GM21717 (cell line): ENCODE data around the gene KIAA0753.

Source experiments
- ATAC-seq: cut with Tn5 transposase; IDR thresholded peaks from one replicate; pipeline ENCODE4 v1.9.1; 2021; ENCODE audit warnings: mild to moderate bottlenecking, moderate library complexity; ENCODE audit not compliant: unreplicated experiment

KIAA0753 gene

DNA sequence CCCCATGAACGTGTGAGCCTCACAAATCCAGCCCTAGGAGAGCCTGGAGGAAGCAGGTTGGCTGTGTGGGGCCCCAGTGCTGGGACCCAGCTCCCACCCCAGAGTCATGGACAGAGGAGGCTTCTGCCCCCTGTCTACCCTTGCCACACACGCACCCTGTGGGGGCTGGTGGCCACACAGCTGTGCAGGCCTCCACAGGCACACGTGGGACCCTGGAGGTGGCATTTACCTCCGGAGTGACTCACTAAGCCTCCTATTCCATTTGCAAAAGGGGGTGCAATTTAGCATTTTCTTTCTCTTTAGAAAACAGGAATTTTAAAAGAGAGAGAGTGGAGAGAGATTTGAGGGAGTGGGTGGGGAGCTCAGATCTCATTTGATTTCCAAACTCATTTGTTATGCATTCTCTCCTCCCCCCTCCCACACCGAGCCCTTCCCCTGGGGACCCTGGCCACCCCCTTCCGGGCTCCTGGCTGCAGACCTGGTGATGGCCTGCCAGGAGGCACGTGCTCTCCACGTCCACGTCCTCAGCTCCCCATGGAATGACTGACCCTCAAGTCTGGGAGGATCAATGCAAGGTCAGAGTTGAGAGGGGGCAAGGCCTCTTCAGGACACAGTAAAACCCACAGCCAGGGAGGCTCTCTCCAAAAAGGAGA, 91.0 kb downstream of the KIAA0753 start:
- no peak for ATAC-seq

DNA sequence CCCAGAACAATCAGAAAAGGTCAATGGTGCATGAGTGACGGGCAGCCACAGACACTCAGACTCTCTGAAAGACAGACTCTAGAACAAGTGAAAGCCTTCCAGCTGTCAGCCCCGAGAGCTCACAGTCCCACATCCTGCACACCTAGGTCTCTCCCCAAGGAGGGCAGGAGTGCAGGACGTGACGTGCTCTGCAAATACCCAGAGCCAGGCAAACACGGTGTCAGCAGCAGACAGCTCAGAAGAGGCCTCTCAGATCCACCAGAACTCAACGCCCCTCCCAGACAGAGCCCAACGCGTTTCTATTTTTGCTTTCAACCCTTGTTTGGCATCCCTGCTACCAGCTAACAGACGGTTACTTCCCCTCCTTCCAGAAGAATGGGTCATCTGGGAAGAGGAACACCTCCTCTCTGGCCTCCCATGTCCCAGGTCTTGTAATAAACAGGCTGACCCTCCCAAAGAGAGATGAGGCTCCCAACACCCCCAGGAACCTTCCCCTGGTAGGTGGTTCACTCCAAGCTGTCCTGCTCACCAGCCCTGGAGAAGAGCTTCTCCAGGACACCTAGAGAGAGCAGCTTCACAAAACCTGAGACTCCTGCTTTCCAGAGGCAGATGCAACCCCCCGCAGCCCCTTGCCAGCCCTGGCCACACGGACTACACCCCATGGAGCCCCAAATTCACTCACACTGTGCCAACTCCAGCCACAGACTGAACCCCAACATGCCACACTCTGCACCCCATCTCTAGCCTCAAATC, 91.8 kb downstream of the KIAA0753 start:
- no peak for ATAC-seq

DNA sequence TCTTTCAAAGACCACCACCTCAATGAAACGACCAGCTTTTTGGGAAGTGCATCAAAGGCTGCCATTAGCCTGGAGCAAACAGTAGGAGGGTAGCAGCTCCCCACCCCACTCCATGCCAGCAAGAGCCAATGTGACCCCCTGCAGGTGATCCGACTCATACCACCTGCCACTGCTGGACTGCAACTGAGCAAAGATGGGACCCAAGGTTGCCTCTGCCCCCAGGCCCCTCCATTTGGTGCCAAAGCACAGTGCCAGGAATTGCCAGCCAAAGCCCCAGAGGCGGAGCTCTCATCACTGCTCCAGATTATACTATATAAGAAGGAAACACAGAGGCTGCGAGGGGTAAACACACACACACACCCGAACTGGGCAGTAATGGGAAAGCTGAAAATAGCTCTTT, 92.5 kb downstream of the KIAA0753 start:
- no peak for ATAC-seq

DNA sequence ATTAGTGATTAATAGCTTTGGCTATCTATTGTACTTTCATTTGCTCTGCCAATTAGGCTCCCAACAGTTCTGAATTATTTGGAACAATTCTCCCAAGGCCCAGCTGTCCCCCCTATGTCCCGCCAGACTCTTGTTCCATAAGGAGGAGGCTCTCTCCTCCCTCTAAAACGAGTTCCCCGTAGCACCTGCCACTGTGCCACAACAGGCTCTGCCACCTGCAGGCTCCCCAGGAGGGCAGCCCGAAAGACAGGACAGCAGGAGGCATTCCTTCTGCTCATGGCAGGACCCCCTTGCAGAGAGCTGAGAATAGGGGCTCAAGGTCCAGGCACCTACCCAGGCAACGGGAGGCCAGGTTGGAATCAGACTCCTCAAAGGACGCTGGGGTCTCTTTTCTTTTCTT, 93.2 kb downstream of the KIAA0753 start:
- no peak for ATAC-seq

DNA sequence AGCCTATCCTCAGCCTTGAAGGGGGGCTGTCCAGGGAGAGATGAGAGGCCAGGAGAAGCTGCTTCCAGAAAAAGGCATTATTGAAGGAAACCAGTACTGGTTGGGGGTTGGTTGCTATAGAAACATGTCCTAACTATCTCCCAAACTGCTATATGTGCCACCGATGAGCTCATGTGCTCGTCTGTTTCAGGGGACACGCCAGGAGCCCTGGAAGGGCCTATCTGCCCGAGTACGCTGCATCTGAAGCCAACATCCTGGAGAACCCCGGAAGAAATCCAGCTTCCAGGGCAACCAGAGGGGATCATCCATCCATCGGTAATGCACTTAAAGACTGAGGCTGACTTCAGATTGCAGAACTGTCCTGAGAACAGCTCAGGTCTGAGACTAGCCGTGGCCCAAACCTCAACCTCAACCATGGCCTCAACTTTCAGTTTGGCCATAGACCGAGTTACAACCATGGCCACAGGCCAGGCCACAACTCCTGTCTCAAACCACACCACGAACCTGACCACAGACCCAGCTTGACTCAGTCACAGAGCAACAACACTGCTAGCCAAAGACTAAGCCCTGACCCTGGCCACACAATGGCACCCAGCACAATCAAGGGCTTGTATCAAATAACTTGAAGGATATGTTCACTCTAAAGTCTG, 94.3 kb downstream of the KIAA0753 start:
- no peak for ATAC-seq

DNA sequence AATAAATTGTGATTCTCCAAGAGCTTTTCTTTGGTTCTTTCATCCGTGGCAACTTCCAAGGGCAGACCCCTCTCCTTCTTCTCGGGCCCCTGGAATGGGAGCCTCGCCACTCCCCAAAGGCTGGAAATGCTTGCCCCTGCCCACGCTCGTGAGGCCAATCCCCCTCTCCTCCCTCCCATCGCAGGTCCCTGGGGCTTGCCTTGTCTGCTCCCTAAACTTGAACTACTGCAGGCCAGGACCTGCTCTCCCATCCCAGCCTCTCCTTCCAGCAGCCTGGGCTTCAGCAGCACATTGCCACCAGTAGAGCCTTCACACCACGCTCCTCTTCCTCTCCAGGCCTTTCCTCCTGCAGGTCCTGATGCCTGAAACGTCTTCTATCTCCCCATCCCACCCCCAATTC, 95.2 kb downstream of the KIAA0753 start:
- no peak for ATAC-seq

DNA sequence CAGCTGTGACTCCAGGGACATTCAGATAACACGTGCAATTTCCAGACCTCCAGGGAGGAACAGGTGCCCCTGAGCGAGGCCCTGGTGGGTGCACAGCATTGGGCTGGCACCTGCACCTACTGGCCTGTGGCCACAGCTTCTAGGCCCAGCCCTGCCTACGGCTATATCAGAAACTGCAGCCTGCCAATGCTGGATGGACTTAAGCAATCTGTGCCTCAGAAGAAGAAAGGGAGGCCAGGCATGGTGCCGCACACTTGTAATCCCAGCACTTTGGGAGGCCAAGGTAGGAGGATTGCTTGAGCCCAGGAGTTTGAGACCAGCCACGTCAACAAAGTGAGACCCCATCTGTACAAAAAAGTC, 96.5 kb downstream of the KIAA0753 start:
- ATAC-seq: no peak

DNA sequence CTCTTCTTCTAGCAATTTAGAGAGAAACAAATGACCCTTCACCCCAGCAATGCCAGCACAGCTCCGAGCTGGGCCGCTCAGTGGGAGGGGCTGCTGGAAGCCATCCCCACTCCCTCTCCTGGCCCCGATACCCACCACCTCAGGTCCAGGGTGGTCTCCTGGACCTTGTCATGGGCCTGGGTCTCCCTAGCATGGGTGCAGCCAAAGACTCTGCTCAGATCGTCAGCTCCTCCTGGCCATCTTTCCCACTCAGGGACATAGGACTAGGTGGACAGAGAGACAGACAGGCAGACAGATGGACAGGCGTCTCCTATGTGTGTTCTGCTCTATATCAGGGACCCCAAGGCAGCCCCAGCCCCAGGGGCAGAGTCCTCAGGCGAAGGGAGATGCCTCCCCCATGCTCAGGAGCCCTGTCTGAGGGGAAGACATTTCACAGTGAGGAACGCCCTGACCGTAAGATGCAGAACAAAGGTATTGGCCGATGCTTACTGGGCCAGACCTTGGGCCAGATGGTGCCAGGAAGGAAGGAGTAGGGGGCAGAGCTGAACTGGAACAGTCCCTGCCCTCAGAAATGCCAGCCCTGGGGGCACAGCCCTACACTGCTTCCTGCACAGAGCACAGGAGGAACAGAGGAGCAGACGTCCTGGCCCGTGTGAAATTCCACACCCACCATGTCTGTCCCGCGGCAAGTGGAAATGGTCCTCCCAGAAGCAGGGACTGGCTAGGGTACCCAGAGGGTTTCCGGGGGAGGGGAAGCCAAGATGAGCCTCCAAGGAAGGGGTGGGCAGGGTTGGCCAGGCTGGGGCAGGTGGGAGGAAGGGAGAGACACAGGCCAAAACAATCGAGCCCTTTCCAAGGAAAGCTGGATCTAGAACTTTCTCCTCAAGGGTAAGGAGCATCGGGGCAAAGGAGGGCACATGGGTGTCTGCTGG, 97.2 kb downstream of the KIAA0753 start:
- no peak for ATAC-seq

DNA sequence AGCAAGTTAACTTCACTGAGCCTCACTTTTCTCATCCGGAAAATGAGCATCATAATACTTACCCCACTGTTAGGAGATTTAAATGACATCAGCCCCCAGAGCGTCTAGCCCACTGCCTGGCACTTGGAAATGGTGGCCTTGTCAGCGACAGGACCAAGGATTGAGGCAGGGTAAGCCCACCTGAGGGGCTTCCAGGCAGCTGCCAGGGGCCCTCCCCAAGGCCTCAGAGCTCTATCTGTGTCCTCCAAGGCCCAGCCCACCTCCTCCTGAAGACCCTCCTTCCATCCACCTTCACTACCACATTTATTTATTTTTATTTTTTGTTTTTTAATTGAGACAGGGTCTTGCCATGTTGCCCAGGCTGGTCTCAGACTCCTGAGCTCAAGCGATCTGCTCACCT, 97.9 kb downstream of the KIAA0753 start:
- no peak for ATAC-seq

DNA sequence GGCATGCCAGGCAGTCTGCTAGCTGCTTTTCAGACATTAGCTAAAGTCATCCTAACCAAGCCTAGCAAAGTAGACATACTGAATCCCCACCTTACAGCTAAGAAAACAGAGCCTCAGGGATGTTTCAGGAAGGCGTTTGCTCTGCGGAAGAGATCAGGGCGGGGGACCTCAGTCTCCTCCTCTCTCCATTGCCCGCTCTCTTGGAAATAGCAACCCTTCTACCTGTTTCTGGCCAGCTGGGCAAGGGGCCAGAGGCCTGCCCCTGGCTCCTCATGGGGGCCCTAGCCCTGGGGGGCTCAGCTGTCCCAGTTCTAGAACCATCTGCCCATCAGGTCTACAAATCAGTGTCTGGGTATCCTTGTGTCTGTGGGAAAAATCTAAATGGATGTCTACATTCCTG, 98.6 kb downstream of the KIAA0753 start:
- ATAC-seq: no peak

DNA sequence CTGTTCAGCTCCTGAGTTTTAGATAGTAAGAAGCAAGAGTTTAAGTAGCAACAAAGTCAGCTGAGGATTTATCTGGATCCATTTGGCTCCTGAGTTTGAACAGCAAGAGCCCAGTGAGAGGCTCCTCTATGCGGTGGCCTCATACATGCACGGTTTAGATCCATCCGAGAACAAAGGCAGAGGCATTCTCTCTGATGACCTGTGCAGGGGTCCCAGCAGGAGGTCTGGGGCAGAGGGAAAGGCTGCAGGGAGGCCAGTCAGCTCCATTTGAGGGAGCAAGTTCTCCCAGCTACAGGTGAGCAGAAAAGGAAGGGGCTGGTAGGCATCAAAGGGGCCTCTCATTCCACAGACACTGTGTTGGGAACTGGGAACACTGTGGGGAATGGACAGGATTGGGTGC, 100.6 kb downstream of the KIAA0753 start:
- no peak for ATAC-seq

DNA sequence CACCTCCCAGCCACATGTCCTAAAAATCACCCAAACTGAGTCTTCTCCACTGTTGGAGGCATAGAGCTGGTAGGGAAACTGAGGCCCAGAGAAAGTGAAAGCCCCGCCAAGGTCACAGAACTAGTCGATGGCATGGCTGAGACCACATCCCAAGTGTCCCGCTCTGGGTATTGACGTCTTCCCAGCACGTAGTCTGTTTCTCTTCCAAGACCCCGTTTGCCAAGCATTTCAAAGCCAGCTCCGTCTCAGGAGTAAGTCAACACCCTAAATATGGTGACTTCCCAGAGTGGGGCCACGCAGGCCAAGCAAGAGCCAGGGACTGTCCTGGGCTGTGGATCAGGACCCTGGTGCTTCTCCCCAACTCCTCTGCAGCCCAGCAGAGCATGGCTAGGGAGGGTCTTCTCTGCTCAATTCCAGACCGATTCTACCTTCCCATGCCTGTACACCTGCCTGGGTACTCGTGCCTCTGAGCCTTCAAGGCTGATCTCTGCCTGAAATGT, 103.9 kb downstream of the KIAA0753 start:
- no peak for ATAC-seq

DNA sequence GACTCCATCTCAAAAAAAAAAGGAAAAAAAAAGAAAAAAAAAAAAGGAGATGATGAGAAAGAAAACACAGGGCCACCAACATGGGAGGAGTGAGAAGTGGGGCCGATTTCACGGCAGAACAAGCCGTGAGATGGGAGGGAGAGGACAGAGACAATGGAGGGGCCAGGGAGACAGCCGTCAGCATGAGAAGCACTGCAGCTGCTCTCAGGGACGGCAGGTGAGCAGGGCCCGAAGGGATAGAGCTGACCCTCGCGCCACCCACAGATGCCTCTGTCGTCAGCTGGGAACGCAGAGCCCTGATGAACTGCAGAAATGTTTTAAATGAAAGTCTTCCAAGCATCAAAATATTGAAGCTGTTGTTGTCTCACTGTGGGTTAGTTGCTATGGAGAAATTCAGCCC, 104.5 kb downstream of the KIAA0753 start:
- no peak for ATAC-seq

DNA sequence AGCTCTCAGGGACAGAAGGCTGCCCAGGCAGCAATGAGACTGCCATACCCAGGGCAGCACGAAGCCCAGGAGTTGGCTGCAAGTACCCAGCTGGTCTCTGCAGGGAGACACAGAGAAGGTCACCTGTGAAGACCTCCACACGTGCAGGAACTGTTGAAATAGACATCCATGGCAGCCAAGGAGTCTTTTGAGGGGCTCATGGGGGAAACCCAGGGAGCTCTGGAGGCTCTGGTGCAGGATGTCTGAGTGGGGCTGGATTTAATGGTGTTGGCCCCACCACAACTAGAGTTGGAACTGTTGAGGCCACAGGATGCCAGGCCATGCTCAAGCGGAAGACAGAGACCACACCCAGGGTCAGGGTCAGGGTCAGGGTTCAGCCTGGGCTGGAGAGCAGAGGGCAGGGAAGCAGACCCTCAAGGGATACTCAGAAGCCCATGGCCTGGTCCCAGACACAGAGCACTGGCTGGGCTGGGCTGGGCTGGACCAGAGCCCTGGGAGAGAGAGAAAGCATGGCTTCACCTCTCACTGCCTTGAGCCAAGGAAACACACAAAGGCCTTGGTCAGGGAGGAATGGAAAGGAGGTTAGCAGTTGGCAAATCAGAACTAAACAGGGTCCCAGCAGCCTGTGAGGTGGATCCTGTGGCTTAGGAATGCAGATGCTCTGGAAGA, 105.5 kb downstream of the KIAA0753 start:
- no peak for ATAC-seq

DNA sequence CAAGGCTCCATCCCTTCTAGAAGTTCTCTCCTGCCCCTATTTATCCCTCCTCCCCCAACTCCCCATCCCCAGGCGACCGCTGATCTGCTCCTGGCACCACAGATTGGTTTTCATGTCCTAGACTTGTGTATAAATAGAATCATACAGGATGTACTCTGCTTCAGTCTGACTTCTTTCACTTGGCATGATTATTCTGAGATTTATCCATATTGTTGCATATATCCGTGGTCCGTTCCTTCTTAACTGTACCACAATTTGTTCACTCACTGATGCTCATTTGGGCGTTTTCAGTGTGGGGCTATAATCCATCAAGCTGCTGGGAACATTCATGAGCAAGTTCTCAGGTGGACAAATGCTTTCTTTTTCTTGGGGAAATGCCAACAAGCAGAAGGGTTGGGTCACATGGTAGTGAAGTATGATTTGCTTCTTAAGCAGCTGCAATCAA, 108.0 kb downstream of the KIAA0753 start:
- no peak for ATAC-seq

DNA sequence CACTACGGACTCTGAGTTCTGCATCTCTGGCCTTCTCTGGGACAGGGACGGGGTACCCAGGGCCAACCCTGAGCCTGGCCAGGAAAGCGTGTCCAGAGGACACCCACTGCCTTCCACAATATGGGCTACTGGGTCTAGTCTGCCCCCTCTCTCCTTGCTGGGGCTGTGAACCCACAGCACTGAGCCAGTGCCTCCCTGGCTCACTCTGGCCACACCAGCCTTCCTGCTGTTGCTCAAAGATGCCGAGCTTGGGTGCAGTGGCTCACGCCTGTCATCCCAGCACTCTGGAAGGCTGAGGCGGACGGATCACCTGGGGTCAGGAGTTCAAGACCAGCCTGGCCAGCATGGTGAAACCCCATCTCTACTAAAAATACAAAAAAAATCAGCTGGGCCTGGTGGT, 108.9 kb downstream of the KIAA0753 start:
- no peak for ATAC-seq

DNA sequence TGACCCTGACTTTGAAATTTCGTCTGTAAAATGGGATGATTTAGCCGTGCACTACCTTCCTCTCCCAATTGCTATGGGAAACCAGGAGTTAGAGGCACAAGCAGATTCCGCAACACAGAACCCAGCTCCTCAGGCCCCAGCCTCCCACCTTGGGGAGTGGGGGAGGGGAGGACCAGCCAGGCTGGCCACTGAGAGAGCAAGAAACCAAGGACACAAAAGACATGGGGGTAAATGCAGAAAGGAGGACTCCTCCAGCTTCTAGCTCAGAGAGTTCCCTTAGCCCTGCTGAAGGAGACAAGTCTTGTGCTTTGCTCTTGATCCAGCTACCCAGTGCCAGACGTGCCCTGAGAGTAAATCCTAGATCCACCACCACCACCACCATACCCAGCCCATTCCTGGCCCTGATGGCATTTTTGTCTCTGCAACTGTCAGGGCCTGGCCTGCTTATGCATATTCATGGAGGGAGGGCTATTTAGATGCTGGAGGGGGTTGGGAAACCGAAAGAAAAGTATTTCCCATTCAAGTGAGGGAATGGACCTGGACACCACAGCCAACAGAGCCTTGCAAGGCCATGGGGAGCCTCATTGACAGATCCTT, 110.1 kb downstream of the KIAA0753 start:
- ATAC-seq: no peak

DNA sequence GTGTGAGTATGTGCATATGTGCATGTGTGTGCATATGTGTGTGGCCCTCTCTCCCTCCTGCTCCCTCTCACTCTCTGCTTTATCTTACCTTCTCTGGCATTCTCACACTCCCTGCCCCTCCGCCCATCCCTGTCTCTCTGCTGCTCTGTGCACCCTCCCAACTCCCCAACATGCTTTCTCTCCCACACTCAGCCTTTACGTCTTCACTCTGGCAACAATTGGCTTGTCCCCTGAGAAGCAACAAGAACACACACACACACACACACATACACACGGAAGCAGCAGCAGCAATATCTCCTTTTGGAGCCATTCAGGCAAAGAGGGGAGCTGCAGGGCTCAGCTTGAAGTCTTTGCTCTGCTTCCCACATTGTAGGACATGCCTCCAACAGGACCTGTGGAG, 112.0 kb downstream of the KIAA0753 start:
- ATAC-seq: no peak
